MCF 10A (cell line): ENCODE results near the gene CLN5. TPM values are rescaled to one million over a fixed set of nuclear protein-coding genes. Genes with fewer than 3 reads are reported as not detected.

Experiments used
- BruUV-seq: library from RNA; stranded (reverse); fragments of 400-500 nt; replicated peaks from 2 replicates; lab custom pipeline; 2021; lab: Mats Ljungman, UMichigan
- CTCF ChIA-PET: fragments of 300-600 bp; sonication (Branson Sonifier 250); formaldehyde crosslinking; extraction: SDS; loops from one replicate; lab custom pipeline; 2021; ENCODE audit warnings: antibody characterized with exemption, inconsistent platforms; lab: Yijun Ruan, JAX
- POLR2A ChIA-PET: fragments of 300-600, 350-650 bp; sonication (Branson Sonifier 250); formaldehyde crosslinking; extraction: SDS; loops from one replicate; lab custom pipeline; 2020; ENCODE audit warnings: antibody characterized with exemption, inconsistent platforms; lab: Yijun Ruan, JAX
- DNase-seq: peaks from one replicate; pipeline ENCODE4 v3.0.0-alpha.2; 2018; ENCODE audit not compliant: unreplicated experiment
- H3K27ac Mint-ChIP-seq: one replicate; pipeline ENCODE4 v1.8.0; 2022; ENCODE audit warnings: mild to moderate bottlenecking, low read depth, mixed read lengths; ENCODE audit not compliant: unreplicated experiment
- H3K27me3 Mint-ChIP-seq: one replicate; pipeline ENCODE4 v1.8.0; 2022; ENCODE audit warnings: mixed read lengths; ENCODE audit not compliant: insufficient read depth, unreplicated experiment
- H3K36me3 Mint-ChIP-seq: one replicate; pipeline ENCODE4 v1.8.0; 2022; ENCODE audit warnings: mild to moderate bottlenecking, moderate library complexity, mixed read lengths; ENCODE audit not compliant: insufficient read depth, unreplicated experiment
- H3K4me1 Mint-ChIP-seq: one replicate; pipeline ENCODE4 v1.8.0; 2022; ENCODE audit warnings: mixed read lengths; ENCODE audit not compliant: insufficient read depth, unreplicated experiment
- H3K4me3 Mint-ChIP-seq: one replicate; pipeline ENCODE4 v1.8.0; 2022; ENCODE audit warnings: mild to moderate bottlenecking, moderate library complexity, mixed read lengths; ENCODE audit not compliant: unreplicated experiment
- H3K9me3 Mint-ChIP-seq: one replicate; pipeline ENCODE4 v1.8.0; 2022; ENCODE audit warnings: mixed read lengths; ENCODE audit not compliant: unreplicated experiment
- CTCF ChIP-seq: fragments of 200-600 bp; IDR thresholded peaks from one replicate; pipeline ENCODE4 v1.8.0; 2022; ENCODE audit warnings: antibody characterized with exemption, mild to moderate bottlenecking; ENCODE audit not compliant: unreplicated experiment
- intact Hi-C: fragments of 100-400 bp; cut with micrococcal nuclease; formaldehyde crosslinking; loops from 2 replicates; pipeline ENCODE4 v1.14.1; 2022
- total RNA-seq: library from RNA; stranded (reverse); gene quantifications from 2 replicates; pipeline ENCODE4 v1.2.3, GENCODE V29; 2022

CLN5 gene
- total RNA-seq, 1 experiment from 2014 or later, result 16.0 TPM

GRCh38 chr13:76976929-76977328 lies 15.0 kb upstream of the CLN5 start:
- Mint-ChIP-seq H3K27ac (peak overlapping the region; percentile 36), H3K4me3 (no peak overlapping the region), H3K4me1 (peaks cover 19% of the 10 kb centered on the region), H3K9me3 (no peaks in the 10 kb centered on the region), H3K27me3 (peaks cover 9% of the 10 kb centered on the region), H3K36me3 (peaks cover 16% of the 10 kb centered on the region)
- POLR2A ChIA-PET, result interaction anchor here (0.6 to 3.2 kb wide), 24 partner anchors 10 to 1280 kb away, joined by 3 to 41 read pairs (median 3); partner anchors contain the start of genes CLN5, FBXL3 and KCTD12
- TF ChIP-seq CTCF, result no peak
- CTCF ChIA-PET, result interaction anchor here (0.6 to 6.5 kb wide), 14 partner anchors 8 to 1281 kb away, joined by 3 to 82 read pairs (median 4); partner anchors contain the start of genes CLN5 and KCTD12
- intact Hi-C loops, result loop anchor here (5.0 kb wide), 1 partner anchor 35 kb away; no protein-coding TSS in a partner anchor
- BruUV-seq, result no TSS peak
- DNase-seq, result no peak

- peak; percentile 70 for DNase-seq
- peak overlapping the region; percentile 52 for H3K4me3 Mint-ChIP-seq
- intact Hi-C loops, result loop anchor here (1.0 to 5.0 kb wide), 3 partner anchors 77 to 1110 kb away; partner anchors contain the start of gene KCTD12
- H3K36me3 Mint-ChIP-seq, result peaks cover 10% of the 10 kb centered on the region
- POLR2A ChIA-PET, result interaction anchor here (0.8 to 2.7 kb wide), 7 partner anchors 10 to 94 kb away, joined by 3 to 11 read pairs (median 5); partner anchors contain the start of genes CLN5 and KCTD12
- CTCF ChIA-PET, result interaction anchor here (0.6 to 6.5 kb wide), 50 partner anchors 10 to 1641 kb away, joined by 3 to 82 read pairs (median 4); partner anchors contain the start of genes CLN5 and KCTD12
- no peak overlapping the region for H3K27ac Mint-ChIP-seq
- H3K9me3 Mint-ChIP-seq, result no peaks in the 10 kb centered on the region
- peaks cover 19% of the 10 kb centered on the region for H3K4me1 Mint-ChIP-seq
- TF ChIP-seq CTCF, result peak; percentile 94
- H3K27me3 Mint-ChIP-seq, result peaks cover 20% of the 10 kb centered on the region
- no TSS peak for BruUV-seq
Observed at GRCh38 chr13:76980075-76980718, 11.7 kb upstream of the CLN5 start.

GRCh38 chr13:76982061-76982460 lies 9.8 kb upstream of the CLN5 start:
- H3K36me3 Mint-ChIP-seq, result peaks cover 6% of the 10 kb centered on the region
- no peak for DNase-seq
- peaks cover 6% of the 10 kb centered on the region for H3K4me1 Mint-ChIP-seq
- CTCF ChIA-PET, result interaction anchor here (0.7 to 6.5 kb wide), 6 partner anchors 8 to 1112 kb away, joined by 3 to 82 read pairs (median 4); partner anchors contain the start of gene CLN5
- TF ChIP-seq CTCF, result no peak
- POLR2A ChIA-PET, result interaction anchor here (1.2 to 2.7 kb wide), 2 partner anchors 9 to 11 kb away, joined by 3 to 11 read pairs; partner anchors contain the start of gene CLN5
- no peak overlapping the region for H3K4me3 Mint-ChIP-seq
- intact Hi-C loops, result loop anchor here (5.0 kb wide), 1 partner anchor 95 kb away; the partner anchor contains the start of gene KCTD12
- peaks cover 39% of the 10 kb centered on the region for H3K27me3 Mint-ChIP-seq
- no peak overlapping the region for H3K27ac Mint-ChIP-seq
- no TSS peak for BruUV-seq
- H3K9me3 Mint-ChIP-seq, result no peaks in the 10 kb centered on the region

GRCh38 chr13:76983676-76984075 lies 8.2 kb upstream of the CLN5 start:
- TF ChIP-seq CTCF, result no peak
- H3K27me3 Mint-ChIP-seq, result peaks cover 41% of the 10 kb centered on the region
- H3K4me3 Mint-ChIP-seq, result no peak overlapping the region
- H3K36me3 Mint-ChIP-seq, result no peaks in the 10 kb centered on the region
- H3K27ac Mint-ChIP-seq, result no peak overlapping the region
- DNase-seq, result no peak
- POLR2A ChIA-PET, result no interaction called here
- H3K4me1 Mint-ChIP-seq, result peaks cover 5% of the 10 kb centered on the region
- intact Hi-C loops, result loop anchor here (5.0 kb wide), 1 partner anchor 96 kb away; the partner anchor contains the start of gene KCTD12
- BruUV-seq, result no TSS peak
- no peaks in the 10 kb centered on the region for H3K9me3 Mint-ChIP-seq
- CTCF ChIA-PET, result interaction anchor here (1.0 kb wide), 1 partner anchor 81 kb away, joined by 3 read pairs; no protein-coding TSS in a partner anchor
